ENCODE data around the gene RGS9BP. TPM values are rescaled to one million over a fixed set of nuclear protein-coding genes. Genes with fewer than 3 reads are reported as not detected.

The RGS9BP gene
- total and polyA plus RNA-seq, 2 of the 13 experiments (the other 11 are each of a cell fraction or from before 2014, with no cell fraction given) = 0.01 TPM; not detected in 1

- TF ChIP-seq CSRNP2 (CRISPR knock-in tag; conservative IDR thresholded peaks at IDR 0.05; ENCODE audit: low read depth) = no peak
- 0 out of 2 replicates have a peak, but pooled peaks have one; percentile 18 for TF ChIP-seq HOXA3 (CRISPR knock-in tag; IDR thresholded peaks at IDR 0.05)
- TF ChIP-seq FOXP4 (CRISPR knock-in tag; IDR thresholded peaks at IDR 0.05) = no peak
- no peak for TF ChIP-seq SYNCRIP (IDR thresholded peaks at IDR 0.05; ENCODE audit: insufficient read depth, low read depth, low read length)
- peak; percentile 21 for TF ChIP-seq HNRNPK (IDR thresholded peaks at IDR 0.05; ENCODE audit: low read depth, low read length, poor library complexity, severe bottlenecking)
- TF ChIP-seq BRF2 (CRISPR knock-in tag; IDR thresholded peaks at IDR 0.05) = no peak
- peak; percentile 93 for TF ChIP-seq ZBTB33 (CRISPR knock-in tag; IDR thresholded peaks at IDR 0.05)
- TF ChIP-seq SRY (CRISPR knock-in tag; IDR thresholded peaks at IDR 0.05) = no peak
- no peak for TF ChIP-seq ZNF20 (CRISPR knock-in tag; IDR thresholded peaks at IDR 0.05)
- peak; percentile 25; the same call in 1 of the 2 replicates for TF ChIP-seq ZNF687 (CRISPR knock-in tag; IDR thresholded peaks at IDR 0.05)
Measured at GRCh38 chr19:32719611-32720059, 44.0 kb downstream of the RGS9BP start, which contains the start of gene TDRD12 (continued).

Measured in HepG2 (cell line).